ENCODE data around the gene SMIM10L1.

Gene SMIM10L1

DNA sequence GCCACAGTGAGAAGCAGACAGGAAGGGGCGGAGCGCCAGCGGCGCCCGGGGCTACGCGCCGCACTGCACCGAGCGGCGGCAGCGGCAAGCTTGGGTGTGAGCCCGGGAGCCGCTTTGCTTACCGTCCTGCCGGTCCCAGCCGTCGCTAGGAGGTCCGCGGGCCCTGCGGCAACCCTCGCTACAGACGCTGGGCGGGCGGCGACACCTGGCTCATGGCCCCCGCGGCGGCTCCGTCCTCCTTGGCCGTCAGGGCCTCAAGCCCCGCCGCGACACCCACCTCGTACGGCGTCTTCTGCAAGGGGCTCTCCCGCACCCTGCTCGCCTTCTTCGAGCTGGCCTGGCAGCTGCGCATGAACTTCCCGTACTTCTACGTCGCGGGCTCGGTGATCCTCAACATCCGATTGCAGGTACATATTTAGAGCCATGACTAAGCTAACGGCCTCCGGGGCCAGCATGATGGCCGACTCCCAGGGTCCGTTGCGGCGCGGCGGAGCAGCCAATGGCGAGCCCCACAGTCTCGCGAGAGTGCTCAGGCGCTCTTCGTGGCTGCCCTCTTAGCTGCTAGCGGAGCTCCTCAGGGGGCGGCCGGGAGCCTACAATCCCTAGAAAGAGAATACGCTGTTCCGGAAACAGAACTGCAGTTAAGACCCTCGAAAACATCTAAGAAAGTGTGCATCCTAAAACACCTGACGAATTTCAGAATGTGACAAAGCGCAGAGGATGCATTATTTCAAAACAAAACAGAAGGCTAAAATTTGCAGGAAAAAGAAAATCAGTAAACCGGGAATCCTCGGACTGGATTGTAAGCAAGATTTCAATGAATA lies at the start of gene SMIM10L1:
TSS of gene SMIM10L1 (plus strand) at position 50 of the 824 bp plus-strand sequence. CDS start at position 213, 163 bp downstream.
- DNase-seq (ENCODE audit: low spot score), result peak; percentile 92

- no peak for DNase-seq (ENCODE audit: low spot score)
These were observed 40.6 kb upstream of the SMIM10L1 start for GRCh38 chr12:11130382-11130781.

DNA sequence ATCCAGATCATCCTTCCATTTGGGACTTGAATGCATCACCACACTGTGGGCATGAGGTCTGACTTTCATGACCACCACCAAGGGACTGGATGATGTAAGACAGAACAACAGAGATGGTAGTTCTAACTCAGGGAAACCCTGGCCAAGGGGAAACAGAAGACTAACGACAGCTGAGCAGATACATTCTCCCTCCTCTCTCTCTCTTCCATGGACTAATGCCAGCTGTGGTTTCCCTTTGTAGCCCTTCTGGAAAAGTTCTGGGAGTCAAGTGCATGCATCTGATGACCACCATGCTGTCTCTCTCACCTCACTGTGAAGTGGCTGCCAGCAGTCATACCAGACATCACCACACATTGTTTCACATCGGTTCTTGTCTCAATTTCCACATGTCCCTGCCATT lies 40.0 kb upstream of the SMIM10L1 start:
- no peak for DNase-seq (ENCODE audit: low spot score)

DNA sequence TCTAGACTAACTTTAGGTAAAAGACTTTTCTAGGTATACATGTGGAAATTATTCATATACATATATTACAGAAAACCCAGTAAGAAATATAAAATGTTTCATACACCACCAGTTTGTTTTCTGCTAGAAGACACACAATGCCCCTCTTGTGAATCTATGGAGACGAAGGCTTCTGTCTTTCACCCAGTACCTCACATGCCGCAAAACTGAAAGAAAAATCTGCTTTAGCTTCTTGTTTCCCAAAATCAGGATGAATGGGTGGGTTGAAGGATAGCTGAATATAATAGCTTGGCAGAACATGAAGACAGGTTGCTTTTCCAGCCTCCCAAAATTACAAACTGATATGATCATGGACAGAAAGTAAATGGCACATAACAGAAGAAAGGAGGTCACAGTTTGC lies 37.8 kb upstream of the SMIM10L1 start:
- no peak for DNase-seq (ENCODE audit: low spot score)

DNA sequence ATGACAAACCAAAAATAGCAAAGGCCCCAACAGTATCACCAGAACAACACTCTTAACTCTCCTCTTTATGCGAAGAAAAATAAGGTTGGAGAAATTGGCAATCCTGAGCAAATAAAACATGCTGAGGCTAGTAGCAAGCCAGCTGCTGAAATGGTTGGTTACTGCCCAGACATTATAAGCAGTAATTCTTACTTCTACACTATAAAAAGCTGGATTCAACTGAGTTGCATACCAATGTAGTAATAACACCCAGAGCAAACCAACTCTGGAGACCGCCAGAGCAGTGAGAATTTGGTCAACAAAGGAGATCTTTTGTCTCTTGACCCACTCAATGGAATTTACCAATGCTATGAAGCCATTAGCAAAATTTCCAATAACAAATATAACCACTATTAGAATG lies 37.2 kb upstream of the SMIM10L1 start:
- DNase-seq (ENCODE audit: low spot score), result no peak

DNA sequence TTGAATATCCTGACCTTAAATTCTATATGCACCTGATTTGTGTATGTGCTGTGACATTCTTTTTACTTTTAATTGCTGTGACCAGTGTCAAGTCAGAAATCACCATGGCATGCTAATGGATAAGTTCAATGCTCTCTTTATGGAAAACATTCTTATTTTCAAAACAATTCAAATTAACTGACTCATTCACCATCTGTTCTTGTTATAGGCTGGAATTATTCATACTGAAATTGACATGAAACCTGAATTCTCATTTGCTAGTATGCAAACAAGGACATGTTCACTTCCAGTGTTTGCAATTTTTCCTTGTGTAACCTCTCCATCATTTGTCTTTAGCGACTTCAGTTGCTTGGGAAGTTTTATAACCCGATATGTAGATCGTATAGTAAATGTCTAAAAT lies 36.7 kb upstream of the SMIM10L1 start, which contains the start of gene TAS2R30:
TSS of gene TAS2R30 (minus strand) at position 340 of the 400 bp plus-strand sequence. CDS start 400 bp downstream, outside the sequence.
- no peak for DNase-seq (ENCODE audit: low spot score)

DNA sequence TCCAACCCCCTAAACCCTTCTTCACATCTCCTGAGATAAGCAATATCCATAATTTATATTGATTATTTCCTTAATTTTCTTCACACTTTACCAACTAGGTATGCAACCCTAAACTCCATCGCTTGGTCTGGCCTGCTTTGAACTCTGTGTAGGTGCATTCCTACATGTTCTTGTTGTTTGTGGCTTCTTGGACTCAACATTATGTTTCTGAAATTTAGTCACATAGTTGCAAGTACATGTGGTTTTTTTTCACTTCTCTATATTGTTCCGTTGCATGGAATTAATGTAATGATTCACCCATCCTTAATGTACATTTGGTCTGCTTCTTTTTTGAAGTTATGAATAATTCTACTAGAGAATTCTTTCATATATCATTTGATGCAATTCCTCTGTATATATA lies 34.9 kb upstream of the SMIM10L1 start:
- DNase-seq (ENCODE audit: low spot score), result no peak

DNA sequence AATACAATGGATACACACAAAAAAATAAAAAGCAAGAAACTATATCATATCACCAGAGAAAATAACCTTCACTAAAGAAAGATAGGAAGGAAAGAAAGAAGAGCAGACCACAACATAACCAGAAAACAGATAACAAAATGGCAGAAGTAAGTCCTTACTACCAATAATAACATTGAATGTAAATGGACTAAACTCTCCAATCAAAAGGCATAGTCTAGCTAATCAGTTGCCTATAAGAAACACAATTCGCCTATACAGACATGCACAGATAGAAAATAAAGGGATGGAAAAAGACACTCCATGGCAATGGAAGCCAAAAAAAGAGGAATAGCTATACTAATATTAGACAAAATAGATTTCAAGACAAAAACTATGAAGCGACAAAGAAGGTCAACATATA lies 27.6 kb upstream of the SMIM10L1 start:
- no peak for DNase-seq (ENCODE audit: low spot score)

DNA sequence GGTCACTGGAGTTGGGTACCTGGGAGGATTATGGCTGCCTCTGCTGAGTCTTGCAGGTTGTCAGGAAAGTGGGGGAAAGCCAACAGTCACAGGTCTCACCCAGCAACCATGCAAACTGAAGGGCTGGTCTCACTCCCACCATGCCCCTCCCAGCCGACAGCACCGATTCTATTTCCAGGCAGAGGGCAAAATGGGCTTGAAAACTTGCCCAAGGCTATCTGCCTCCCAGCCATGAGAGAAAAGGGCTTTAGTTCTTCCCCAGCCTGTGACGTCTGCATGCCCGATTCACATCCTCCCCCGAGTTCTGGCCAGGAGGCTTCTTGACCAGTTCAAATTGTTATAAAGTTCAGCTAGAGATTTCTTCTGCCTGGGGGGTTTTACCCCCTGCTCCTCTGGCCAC lies 26.7 kb upstream of the SMIM10L1 start:
- DNase-seq (ENCODE audit: low spot score), result no peak

DNA sequence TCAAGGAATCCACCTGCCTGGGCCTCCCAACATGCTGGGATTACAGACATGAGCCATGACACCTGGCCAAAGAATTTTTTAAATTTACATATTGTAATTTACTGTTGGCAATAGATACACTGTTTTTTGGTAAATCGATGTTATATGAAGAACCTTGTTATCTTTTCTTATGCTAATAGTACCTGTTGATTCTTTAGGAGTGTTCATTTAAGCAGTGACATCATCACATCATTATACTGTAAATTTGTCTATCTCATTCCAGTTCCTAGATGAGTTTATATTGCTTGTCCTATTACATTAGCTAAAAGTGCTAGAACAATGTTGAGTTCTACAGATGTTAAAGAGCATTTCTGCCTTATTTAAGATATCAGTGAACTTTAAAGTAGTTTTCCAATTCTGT lies 23.6 kb upstream of the SMIM10L1 start:
- DNase-seq (ENCODE audit: low spot score), result no peak

- no peak for DNase-seq (ENCODE audit: low spot score)
These were observed 20.2 kb upstream of the SMIM10L1 start for GRCh38 chr12:11150832-11151231.

DNA sequence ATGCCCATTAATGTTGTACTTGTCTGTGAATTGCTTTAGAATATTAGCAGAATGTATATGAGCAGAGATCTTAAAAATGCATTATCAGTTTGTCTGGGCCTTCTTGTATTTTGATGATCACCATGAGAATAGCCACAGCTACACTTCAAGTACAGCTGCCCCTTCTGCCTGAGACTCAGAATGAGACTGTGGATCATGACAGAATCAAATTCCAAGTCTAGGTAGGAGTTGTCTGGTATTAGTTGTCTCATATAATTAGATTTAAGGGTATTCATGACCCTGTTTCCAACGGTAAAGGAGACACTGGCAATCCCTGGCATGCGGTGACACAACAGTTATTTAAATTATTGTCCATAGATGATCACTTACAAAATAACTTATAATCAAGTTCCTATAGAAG lies 18.3 kb upstream of the SMIM10L1 start:
- DNase-seq (ENCODE audit: low spot score), result no peak

GRCh38 chr12:11154400-11154925 lies 16.5 kb upstream of the SMIM10L1 start:
- no peak for DNase-seq (ENCODE audit: low spot score)

GRCh38 chr12:11158885-11159444 lies 12.0 kb upstream of the SMIM10L1 start:
- no peak for DNase-seq (ENCODE audit: low spot score)

DNA sequence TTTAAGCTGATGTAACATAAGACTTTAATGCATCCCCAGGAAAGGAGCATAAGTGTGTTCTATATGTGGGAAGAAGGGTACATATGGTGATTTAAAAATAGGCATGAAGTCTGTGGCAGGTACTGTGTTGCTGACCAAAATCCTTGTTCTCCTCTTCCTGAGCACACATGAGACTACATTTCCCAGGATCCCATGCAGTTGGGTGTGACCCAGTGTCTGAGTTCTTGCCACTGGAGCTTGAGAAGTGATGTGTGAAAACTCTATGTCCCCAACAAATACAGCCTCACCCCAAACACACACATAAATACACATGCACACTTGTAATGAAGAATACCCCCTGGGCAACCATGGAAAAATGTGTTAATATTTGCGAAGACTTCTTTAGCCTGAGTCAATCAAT lies 8.5 kb upstream of the SMIM10L1 start:
- peak; percentile 8 for DNase-seq (ENCODE audit: low spot score)

- no peak for DNase-seq (ENCODE audit: low spot score)
These were observed 6.6 kb upstream of the SMIM10L1 start for GRCh38 chr12:11164384-11164783.

DNA sequence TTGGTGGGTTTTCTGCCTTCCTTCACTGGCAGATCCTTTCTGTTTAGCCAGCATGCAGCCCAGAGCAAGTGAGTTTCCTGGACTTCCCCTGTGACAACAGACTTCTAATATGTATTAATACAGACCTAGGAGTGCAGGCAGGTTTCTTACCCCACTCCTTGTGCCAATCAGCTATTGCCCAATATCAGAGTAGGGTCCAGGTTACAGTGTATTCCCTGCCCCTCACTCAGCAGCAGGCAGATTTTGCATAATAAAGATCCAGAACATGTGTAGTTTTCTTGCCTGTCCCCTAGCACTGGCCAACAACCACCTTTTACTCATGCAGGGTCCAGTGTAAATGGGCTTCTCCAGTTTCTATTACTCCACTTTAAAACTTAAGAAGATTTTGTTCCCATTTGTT lies 4.7 kb upstream of the SMIM10L1 start:
- DNase-seq (ENCODE audit: low spot score), result no peak

GRCh38 chr12:11170810-11171144 lies 217 bp upstream of the SMIM10L1 start:
- DNase-seq (ENCODE audit: low spot score), result no peak

GRCh38 chr12:11171969-11172675 lies 1.1 kb downstream of the SMIM10L1 start:
- peak; percentile 49 for DNase-seq (ENCODE audit: low spot score)

DNA sequence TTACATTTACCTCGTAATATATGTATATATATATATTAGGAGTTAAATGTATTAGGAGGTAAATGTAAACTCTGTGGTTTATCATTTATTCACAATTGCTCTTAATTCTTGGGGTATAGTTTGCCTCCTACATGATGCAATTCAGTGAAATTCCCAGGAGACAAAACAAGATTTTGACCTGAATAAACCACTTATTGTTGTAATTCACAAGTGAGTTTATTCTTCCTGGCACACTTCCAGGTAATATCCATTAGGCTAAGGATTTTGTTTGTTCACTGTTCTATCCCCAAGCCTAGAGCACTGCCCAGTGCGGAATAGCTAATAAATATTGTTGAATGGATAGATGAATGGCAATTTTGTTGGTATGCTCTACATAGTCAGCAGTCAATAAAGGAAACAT lies 3.0 kb downstream of the SMIM10L1 start:
- no peak for DNase-seq (ENCODE audit: low spot score)

GRCh38 chr12:11178250-11178649 lies 7.3 kb downstream of the SMIM10L1 start:
- DNase-seq (ENCODE audit: low spot score), result no peak

DNA sequence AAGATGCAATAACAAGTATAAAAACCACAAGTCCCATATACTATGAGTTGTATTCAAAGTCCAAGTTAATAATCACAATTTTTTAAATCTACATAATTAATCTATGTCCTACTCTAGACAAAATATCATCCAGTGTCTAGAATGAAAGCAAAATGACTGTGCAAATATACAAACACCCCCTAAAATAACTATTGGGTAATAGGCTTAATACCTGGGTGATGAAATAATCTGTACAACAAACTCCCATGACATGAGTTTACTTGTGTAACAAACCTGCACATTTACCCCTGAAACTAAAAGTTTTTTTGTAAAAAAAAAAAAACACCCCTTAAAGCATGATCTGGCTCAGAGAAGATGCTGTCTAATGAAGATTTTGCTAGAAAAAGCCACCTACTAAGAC lies 11.5 kb downstream of the SMIM10L1 start:
- DNase-seq (ENCODE audit: low spot score), result no peak

DNA sequence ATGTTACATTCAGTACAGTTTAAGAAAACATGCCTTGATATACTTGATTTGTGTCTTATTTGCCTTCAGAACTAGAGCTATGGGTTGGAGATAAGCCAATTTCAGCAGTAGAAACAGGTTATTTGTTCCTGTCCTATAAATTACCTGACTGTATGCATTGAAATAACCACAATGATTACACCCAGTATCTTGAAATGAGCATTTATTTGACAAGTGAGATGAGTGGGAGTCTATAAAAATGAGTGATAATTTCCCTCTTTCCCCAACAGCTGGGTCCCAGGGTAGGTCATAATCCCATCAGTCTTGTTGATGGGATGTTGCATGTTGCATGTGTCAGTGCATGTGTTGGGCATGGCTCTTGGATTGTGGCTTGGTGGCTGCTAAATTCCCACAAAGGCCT lies 12.0 kb downstream of the SMIM10L1 start:
- DNase-seq (ENCODE audit: low spot score), result no peak

All from cerebellar cortex (tissue), 1 donor.